Coronary artery (tissue), 2 donors: ENCODE measurements around the gene SCEL.

Experiments used
- DNase-seq: peaks from one replicate; pipeline ENCODE4 v3.0.0-alpha.2; 2017; ENCODE audit warnings: low spot score
- H3K27ac ChIP-seq, 2 donors: fragments of 200-600 bp; sonication (generic); one replicate each; pipeline ENCODE4 v1.5.1; 2016 to 2019
- H3K4me3 ChIP-seq: fragments of 200-600 bp; sonication (generic); 2 replicates; pipeline ENCODE4 v1.5.1; 2016; ENCODE audit warnings: mild to moderate bottlenecking, moderate library complexity
- TF ChIP-seq, protein P1 (sequence below): fragments of 200-600 bp; sonication (generic); IDR thresholded peaks from one replicate; pipeline ENCODE4 v1.5.1; 2019; ENCODE audit warnings: antibody characterized with exemption

Gene SCEL

DNA sequence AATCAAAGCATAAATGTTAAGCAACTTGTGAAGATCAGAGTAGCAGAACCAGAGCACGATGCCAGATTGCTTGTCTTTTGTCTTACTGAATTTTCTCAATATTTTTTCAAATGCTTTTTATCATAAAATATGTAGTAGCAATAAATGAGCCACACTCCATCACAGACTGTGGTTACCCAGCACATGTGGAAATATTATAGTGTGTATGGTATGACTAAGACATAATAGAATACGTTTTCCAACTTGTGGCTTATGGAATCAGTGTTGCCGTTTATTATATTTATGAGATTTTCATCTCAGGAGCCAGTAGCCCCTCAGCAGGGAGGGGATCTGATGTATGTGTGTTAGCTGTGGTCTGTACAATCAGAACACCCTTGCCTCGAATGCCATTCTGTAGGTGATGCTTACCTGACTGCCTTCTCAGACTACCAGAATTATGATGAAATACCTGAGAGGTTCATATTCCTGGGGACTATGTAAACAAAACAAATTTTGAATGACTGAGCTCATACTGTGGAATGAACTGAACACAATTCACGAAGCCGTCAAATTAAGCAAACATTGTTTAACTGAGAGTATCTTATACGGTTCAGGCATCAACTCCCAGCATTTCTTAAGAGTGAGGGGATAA lies 1.9 kb downstream of the SCEL start:
- no peak overlapping the region for H3K4me3 ChIP-seq
- TF ChIP-seq, protein P1, sequence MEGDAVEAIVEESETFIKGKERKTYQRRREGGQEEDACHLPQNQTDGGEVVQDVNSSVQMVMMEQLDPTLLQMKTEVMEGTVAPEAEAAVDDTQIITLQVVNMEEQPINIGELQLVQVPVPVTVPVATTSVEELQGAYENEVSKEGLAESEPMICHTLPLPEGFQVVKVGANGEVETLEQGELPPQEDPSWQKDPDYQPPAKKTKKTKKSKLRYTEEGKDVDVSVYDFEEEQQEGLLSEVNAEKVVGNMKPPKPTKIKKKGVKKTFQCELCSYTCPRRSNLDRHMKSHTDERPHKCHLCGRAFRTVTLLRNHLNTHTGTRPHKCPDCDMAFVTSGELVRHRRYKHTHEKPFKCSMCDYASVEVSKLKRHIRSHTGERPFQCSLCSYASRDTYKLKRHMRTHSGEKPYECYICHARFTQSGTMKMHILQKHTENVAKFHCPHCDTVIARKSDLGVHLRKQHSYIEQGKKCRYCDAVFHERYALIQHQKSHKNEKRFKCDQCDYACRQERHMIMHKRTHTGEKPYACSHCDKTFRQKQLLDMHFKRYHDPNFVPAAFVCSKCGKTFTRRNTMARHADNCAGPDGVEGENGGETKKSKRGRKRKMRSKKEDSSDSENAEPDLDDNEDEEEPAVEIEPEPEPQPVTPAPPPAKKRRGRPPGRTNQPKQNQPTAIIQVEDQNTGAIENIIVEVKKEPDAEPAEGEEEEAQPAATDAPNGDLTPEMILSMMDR = no peak
- no peak overlapping the region for H3K27ac ChIP-seq
- no peak for DNase-seq

DNA sequence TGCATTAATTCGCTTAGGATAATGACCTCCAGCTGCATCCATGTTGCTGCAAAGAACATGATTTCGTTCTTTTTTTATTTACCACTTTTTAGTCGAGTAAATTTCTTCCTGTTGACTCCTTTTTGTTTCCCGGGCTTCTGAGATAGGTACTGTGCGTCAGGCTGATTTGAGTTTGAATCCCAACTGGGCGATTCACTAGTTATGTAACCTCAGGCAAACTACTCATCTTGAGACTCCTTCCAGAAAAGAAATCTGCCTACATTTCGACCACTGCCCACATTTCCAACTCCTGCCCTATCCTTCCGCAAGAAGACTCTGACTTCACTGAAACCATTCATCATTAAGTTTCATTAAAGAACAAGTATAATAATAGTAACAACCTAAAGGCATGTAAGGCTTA lies 8.2 kb downstream of the SCEL start:
- TF ChIP-seq, protein P1 = no peak
- Histone ChIP-seq H3K4me3 (no peak overlapping the region), H3K27ac (no peak overlapping the region)
- DNase-seq = no peak

DNA sequence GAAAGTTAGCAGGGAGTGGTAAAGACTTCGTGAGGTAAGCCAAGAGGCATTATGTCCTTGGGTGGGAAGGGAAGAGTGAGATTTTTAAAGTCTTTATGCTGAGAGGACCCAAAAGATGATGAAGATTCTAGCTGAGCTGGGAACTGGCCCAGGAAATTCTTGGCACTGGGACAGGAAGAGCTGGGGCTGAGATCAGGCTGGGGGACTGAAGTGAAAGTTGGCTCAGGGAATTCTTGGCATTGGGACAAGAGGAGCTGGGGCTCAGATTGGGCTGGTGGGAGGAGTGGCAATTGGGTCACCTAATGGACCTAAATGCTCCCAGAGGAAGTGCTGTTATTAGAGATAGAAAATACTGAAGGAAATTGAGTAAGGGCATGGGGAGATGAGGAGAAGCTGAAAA lies 8.8 kb downstream of the SCEL start:
- H3K27ac ChIP-seq = no peak overlapping the region
- H3K4me3 ChIP-seq = no peak overlapping the region
- DNase-seq = no peak
- TF ChIP-seq, protein P1 = no peak

DNA sequence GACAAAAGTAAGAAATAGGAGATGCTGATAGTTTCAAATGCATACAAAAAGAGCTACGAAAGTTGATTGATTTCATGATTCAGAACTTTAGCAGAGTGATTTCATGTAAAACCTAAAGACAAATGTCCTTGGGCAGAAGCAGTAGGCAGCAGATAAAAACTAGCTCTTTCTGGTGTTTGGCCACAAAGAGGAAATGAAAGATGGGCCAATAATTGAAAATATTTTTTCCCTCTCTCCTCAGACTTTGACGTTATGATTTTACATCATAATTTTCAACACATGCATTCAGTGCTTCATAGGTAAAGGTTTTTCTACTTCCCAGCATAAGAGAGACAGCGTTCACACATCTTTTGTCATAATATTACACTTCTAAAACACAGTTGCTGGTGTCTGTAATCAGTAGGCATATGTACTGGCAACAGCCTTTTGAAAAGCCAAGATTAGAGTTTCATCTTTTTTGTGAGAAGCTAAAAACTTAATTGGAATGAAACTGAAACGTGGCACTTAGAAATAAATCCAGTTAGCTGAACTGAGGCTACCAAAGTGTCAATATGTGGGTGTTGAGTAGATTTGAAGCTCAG lies 9.3 kb downstream of the SCEL start:
- TF ChIP-seq, protein P1 = no peak
- Histone ChIP-seq H3K4me3 (no peak overlapping the region), H3K27ac (no peak overlapping the region)
- DNase-seq = no peak

DNA sequence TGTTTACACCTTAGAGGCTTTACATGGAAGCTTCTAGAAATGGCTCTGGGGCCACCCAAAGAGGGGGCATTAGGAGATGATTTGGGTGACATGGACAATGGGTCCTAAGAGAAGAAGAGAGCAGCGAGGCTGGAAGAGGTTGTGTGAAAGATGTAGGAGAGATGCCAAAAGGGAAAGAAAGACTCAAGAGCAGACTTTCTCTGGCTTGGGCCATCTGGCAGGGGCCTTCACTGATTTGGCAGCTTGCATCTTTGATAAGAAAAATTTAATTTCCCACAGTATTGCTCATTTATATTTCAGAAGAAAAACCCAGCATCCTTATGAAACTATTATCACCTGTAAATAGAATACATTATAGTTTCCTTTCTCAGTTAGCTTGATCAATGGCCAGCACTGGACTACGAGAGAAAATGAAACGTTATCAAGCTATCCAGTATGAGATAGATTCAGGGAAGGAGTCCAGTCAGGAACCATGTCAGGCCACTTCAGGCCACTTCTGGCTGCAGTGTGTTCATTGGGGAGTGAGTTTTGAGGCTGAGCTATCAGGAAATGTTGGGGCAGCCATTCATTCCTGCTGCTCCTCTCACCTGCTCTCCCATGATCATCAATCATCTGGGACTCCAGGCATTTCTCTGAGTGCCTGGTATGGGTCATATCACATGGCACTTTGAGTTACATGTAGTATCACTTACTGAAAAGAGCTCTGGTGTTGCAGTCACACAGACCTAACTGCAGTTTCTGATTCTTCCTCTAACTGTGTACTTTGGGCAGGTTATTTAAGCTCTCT lies 10.3 kb downstream of the SCEL start:
- no peak for DNase-seq
- TF ChIP-seq, protein P1 = no peak
- Histone ChIP-seq H3K4me3 (no peak overlapping the region), H3K27ac (no peak overlapping the region)

DNA sequence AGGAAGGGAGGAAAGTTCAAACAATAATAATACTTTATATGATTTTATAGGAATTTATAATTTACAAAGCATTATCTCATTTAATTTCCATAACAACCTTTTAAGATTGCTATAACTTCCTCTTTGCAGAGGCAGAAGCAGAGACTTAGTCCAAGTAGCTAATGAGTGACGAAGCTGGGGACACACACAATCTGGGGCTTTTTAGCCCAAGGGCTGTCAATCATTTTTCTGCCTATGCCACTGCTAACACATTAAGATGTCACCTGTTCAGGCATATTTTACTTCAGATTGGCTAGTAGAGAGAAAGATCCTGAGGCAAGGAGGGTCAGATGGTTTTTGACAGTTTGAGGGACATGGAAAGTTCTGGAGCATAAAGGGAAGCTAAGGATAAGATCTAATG lies 12.6 kb downstream of the SCEL start:
- no peak for DNase-seq
- Histone ChIP-seq H3K4me3 (no peak overlapping the region), H3K27ac (no peak overlapping the region)
- TF ChIP-seq, protein P1 = no peak
